Natural killer cell (primary cell): ENCODE data around the gene NGFR. TPM values are rescaled to one million over a fixed set of nuclear protein-coding genes. Genes with fewer than 3 reads are reported as not detected.

ENCODE experiments used
- ATAC-seq, 3 donors: fragments of 150-1000 bp in 2 of 3; fragments of 200-7000 bp in 1 of 3; cut with Tn5 transposase; 1 replicate in 1 of 3; 2 replicates in 2 of 3; pipeline ENCODE4 v1.10.0; 2021; ENCODE audit warnings: mild to moderate bottlenecking in 2 of 3, moderate library complexity in 2 of 3
- DNase-seq, 2 donors: peaks; one replicate each; pipeline versions ENCODE4 v3.0.0 to v3.0.0-alpha.2; 2013 to 2021; ENCODE audit warnings: mixed read lengths in 1 of 2
- H3K27ac ChIP-seq: one replicate; pipeline ENCODE4 v1.5.1; 2013; ENCODE audit warnings: mild to moderate bottlenecking, low read length
- H3K27me3 ChIP-seq: one replicate; pipeline ENCODE4 v1.6.1; 2013; ENCODE audit warnings: low read length; ENCODE audit not compliant: control insufficient read depth, insufficient read depth
- H3K36me3 ChIP-seq: one replicate; pipeline ENCODE4 v1.6.1; 2013; ENCODE audit warnings: low read length; ENCODE audit not compliant: control insufficient read depth, insufficient read depth
- H3K4me1 ChIP-seq: one replicate; pipeline ENCODE4 v1.6.1; 2013; ENCODE audit warnings: low read length; ENCODE audit not compliant: control insufficient read depth, insufficient read depth
- H3K4me3 ChIP-seq: one replicate; pipeline ENCODE4 v1.5.1; 2013; ENCODE audit warnings: low read length
- H3K9me3 ChIP-seq: one replicate; pipeline ENCODE4 v1.6.1; 2013; ENCODE audit warnings: low read length; ENCODE audit not compliant: control insufficient read depth, insufficient read depth
- H3K27ac Mint-ChIP-seq, 2 donors: one replicate each; pipeline ENCODE4 v1.8.0; 2022; ENCODE audit warnings: mild to moderate bottlenecking in 2 of 2, mixed read lengths in 2 of 2, moderate library complexity in 1 of 2
- H3K27me3 Mint-ChIP-seq, 2 donors: one replicate each; pipeline ENCODE4 v1.8.0; 2022; ENCODE audit warnings: low read depth in 2 of 2, mixed read lengths in 2 of 2
- H3K36me3 Mint-ChIP-seq: one replicate; pipeline ENCODE4 v1.8.0; 2022; ENCODE audit warnings: mixed read lengths
- H3K4me1 Mint-ChIP-seq, 2 donors: one replicate each; pipeline ENCODE4 v1.8.0; 2022; ENCODE audit warnings: mixed read lengths in 2 of 2
- H3K4me3 Mint-ChIP-seq: one replicate; pipeline ENCODE4 v1.8.0; 2022; ENCODE audit warnings: mild to moderate bottlenecking, moderate library complexity, mixed read lengths
- H3K9me3 Mint-ChIP-seq, 2 donors: one replicate each; pipeline ENCODE4 v1.8.0; 2022; ENCODE audit warnings: mixed read lengths in 2 of 2
- WGBS: methylation state at CpG from one replicate; pipeline ENCODE4 v1.1.7; 2013; ENCODE audit warnings: missing lambda C conversion rate; ENCODE audit not compliant: insufficient coverage; 5-methylcytosine and 5-hydroxymethylcytosine counted together
- intact Hi-C: fragments of 100-400 bp; cut with micrococcal nuclease; formaldehyde crosslinking; loops from one replicate; pipeline ENCODE4 v1.14.2; 2022
- total RNA-seq, 4 donors: library from RNA; stranded (reverse); fragments of 120-200 nt in 1 of 4; gene quantifications; one replicate each; pipeline versions ENCODE4 v1.2.3 to v1.2.4, GENCODE V29; 2013 to 2022
- TF ChIP-seq, protein P1 (sequence below): fragments of 200-600 bp; IDR thresholded peaks from one replicate; pipeline ENCODE4 v1.8.0; 2022; ENCODE audit warnings: antibody characterized with exemption

Gene NGFR
- total RNA-seq, 3 donors from 2014 or later (not counting 1 experiment from before 2014, with no cell fraction given) = 0.91 to 1.8 (median 1.2) TPM

GRCh38 chr17:49518346-49519078 is 23.4 kb downstream of the NGFR start:
- Mint-ChIP-seq H3K27ac (no peak overlapping the region), H3K4me3 (no peak overlapping the region), H3K36me3 (no peaks in the 10 kb centered on the region), H3K4me1 (peaks cover 0 to 12% of the 10 kb centered on the region in 2 donors), H3K27me3 (no peaks in the 10 kb centered on the region), H3K9me3 (no peaks in the 10 kb centered on the region)
- no peak overlapping the region for H3K27ac ChIP-seq
- intact Hi-C loops = no loop called here
- DNase-seq (peak in 1 of 2 donors; percentile 0), ATAC-seq (no peak)
- H3K27me3 ChIP-seq = no peaks in the 10 kb centered on the region
- peaks cover 26% of the 10 kb centered on the region for H3K4me1 ChIP-seq
- 88% methylated on average over 6 of the region's 6 CpGs for WGBS
- H3K4me3 ChIP-seq = no peak overlapping the region
- no peaks in the 10 kb centered on the region for H3K36me3 ChIP-seq
- TF ChIP-seq, protein P1, sequence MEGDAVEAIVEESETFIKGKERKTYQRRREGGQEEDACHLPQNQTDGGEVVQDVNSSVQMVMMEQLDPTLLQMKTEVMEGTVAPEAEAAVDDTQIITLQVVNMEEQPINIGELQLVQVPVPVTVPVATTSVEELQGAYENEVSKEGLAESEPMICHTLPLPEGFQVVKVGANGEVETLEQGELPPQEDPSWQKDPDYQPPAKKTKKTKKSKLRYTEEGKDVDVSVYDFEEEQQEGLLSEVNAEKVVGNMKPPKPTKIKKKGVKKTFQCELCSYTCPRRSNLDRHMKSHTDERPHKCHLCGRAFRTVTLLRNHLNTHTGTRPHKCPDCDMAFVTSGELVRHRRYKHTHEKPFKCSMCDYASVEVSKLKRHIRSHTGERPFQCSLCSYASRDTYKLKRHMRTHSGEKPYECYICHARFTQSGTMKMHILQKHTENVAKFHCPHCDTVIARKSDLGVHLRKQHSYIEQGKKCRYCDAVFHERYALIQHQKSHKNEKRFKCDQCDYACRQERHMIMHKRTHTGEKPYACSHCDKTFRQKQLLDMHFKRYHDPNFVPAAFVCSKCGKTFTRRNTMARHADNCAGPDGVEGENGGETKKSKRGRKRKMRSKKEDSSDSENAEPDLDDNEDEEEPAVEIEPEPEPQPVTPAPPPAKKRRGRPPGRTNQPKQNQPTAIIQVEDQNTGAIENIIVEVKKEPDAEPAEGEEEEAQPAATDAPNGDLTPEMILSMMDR = no peak
- no peaks in the 10 kb centered on the region for H3K9me3 ChIP-seq

DNA sequence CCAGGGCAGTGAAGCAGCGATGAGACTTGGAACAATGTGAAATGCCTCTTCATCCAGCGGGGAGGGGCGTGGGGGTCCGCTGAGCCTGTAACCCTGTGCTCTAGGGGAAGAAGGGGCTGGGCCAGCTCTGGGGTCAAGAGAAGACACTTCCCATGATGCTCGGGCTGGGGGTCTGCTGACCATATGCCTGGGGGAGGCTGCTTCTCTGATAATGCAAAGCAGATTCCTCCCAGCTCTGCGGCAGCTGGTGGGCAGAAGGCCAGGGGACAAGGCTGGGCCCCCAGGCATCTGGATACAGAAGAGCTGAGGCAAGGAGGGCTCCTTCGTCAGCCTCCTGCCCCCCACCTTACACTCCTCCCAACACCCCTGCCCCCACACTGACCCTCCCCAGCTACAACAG is 24.7 kb downstream of the NGFR start:
- no peaks in the 10 kb centered on the region for H3K36me3 ChIP-seq
- WGBS = 95% methylated on average over 7 of the region's 7 CpGs
- Mint-ChIP-seq H3K4me3 (no peak overlapping the region), H3K9me3 (no peaks in the 10 kb centered on the region), H3K27me3 (no peaks in the 10 kb centered on the region), H3K36me3 (no peaks in the 10 kb centered on the region), H3K4me1 (peaks cover 0 to 12% of the 10 kb centered on the region in 2 donors), H3K27ac (no peak overlapping the region)
- H3K27ac ChIP-seq = no peak overlapping the region
- DNase-seq (peak in 1 of 2 donors; percentile 9), ATAC-seq (no peak)
- H3K4me3 ChIP-seq = no peak overlapping the region
- TF ChIP-seq, protein P1 = no peak
- H3K27me3 ChIP-seq = no peaks in the 10 kb centered on the region
- intact Hi-C loops = no loop called here
- H3K9me3 ChIP-seq = no peaks in the 10 kb centered on the region
- H3K4me1 ChIP-seq = peaks cover 24% of the 10 kb centered on the region

DNA sequence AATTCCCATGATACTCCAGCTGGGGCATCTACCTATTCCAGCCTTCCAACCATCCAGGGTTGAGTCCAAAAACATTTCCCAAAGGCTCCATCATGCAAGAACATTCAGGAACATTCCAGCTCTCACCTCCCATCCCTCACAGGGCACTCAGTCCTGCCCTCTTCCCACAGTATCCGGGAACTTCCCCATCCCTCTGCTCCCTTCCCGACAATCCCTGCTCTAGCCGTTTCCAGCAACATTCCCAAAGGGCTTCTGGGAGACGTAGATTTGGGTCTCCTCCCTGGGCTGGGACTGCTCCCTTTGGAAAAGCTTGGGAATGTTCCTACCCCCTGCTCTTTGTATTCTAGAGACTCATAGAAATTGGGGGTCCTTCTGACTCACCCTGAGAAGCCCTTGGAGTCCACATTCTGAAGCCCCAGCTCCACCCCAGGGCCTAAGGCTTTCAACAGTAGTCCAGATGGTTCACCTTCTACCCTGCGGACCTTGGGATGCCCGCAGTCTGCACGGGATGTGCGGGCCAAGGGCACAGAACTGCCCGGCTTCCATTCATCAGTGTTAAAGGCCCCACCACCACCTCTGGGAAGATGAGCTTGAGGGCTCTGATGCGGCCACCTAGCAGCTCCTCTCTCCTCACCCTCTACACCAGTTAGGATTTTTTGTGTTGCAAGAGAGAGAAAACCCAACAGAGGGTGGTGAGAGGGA is 25.4 kb downstream of the NGFR start:
- Mint-ChIP-seq H3K4me3 (no peak overlapping the region), H3K27me3 (no peaks in the 10 kb centered on the region), H3K27ac (no peak overlapping the region), H3K9me3 (no peaks in the 10 kb centered on the region), H3K36me3 (no peaks in the 10 kb centered on the region), H3K4me1 (peaks cover 0 to 6% of the 10 kb centered on the region in 2 donors)
- Histone ChIP-seq H3K36me3 (no peaks in the 10 kb centered on the region), H3K9me3 (no peaks in the 10 kb centered on the region), H3K27me3 (no peaks in the 10 kb centered on the region), H3K27ac (no peak overlapping the region), H3K4me3 (no peak overlapping the region), H3K4me1 (peaks cover 18% of the 10 kb centered on the region)
- TF ChIP-seq, protein P1 = no peak
- WGBS = 89% methylated on average over 9 of the region's 10 CpGs
- ATAC-seq (no peak), DNase-seq (peak in 1 of 2 donors; percentile 3)
- intact Hi-C loops = no loop called here
